GM19099 (cell line): ENCODE data around the gene IMMP2L.

ENCODE experiments used
- POLR2A ChIP-seq: IDR thresholded peaks from 3 replicates; pipeline ENCODE4 v1.6.1; 2011; ENCODE audit warnings: low read depth; ENCODE audit not compliant: insufficient read length; ENCODE audit errors: extremely low read depth

IMMP2L gene

DNA sequence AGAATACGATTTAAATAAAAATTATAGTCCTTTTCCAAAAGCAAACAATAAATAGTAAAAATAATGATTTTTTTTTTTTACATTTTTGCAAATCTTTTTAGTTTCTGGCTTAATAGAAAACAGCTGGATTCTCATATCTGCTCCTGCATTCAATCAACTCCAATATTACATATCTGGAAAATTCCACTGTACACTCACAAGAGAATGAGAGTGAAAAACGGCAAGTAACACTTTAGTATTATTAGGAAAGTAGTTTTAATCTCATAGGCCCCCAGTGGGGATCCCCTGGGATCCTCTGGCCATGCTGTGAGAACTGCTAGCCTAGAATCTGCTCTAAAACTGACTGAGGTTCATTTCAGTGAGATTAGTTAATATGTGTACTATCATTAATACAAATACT is 599.9 kb downstream of the IMMP2L start:
- TF ChIP-seq POLR2A: no peak

DNA sequence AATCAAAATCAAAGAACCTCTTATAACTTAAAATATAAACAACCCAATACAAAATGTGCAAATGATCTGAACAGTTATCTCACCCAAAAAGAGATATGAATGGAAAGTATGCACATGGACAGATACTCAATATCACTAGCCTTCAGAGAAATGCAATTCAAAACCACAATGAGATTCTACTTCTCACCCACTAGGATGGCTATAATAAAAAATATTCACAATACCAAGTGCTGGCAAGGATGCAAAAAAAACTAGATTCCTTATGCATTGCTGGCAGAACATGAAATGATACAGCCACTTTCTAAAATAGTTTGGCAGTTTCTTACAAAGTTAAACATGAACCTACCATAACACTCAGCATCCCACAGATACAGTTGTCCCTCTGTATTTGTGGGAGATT is 601.5 kb downstream of the IMMP2L start:
- TF ChIP-seq POLR2A: no peak

GRCh38 chr7:110948280-110948679 is 614.0 kb downstream of the IMMP2L start:
- no peak for TF ChIP-seq POLR2A

DNA sequence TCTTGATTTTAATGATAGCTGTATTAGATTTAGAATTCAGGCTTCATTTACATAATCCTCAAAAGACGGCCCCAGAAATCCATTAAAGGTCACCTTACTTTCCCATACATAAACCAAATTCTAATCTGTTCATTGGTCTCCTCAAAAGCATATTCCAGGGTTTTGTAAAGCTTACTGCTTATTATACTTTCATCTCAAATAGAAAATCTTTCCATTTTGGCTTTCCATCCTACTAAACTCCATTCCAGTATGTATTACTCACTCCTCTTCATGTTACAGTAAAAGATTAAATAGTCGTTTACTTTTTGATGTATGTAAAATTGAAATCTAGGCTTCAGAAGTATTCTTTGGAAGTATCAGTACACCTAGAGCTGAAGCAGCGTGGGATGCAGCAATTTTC is 614.9 kb downstream of the IMMP2L start:
- TF ChIP-seq POLR2A: no peak

DNA sequence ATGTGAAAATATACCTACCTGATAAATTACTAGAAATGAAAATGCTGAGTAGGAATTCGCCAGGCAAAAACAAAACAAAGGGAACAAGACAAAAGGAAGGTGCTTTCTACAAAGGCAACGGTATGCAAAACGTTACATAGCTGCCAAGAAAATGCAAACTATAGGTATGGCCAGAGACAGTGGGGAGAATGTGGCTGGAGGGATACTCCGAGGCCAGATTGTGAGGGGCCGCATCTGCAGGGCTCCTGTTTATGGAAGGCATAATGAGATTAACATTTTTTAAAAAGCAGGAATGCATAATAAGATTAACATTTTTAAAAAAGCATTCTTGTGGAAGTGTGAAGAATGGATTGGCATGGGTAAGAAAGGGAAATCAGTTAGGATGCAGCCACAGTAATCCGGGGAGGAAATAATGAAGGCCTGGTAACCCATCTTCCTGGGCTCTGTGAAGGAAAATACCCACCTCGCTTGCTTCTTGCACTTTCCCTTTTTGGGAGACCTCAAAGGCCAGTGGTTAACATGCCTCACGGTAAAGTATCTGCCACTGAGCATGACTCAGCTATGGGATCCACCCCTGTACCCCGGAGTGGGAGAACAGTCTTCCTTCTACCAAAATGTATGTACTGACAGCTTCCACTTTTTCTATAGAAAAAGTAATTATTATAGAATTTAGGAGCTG is 617.2 kb downstream of the IMMP2L start:
- TF ChIP-seq POLR2A: no peak

GRCh38 chr7:110944448-110944847 is 617.8 kb downstream of the IMMP2L start:
- no peak for TF ChIP-seq POLR2A

DNA sequence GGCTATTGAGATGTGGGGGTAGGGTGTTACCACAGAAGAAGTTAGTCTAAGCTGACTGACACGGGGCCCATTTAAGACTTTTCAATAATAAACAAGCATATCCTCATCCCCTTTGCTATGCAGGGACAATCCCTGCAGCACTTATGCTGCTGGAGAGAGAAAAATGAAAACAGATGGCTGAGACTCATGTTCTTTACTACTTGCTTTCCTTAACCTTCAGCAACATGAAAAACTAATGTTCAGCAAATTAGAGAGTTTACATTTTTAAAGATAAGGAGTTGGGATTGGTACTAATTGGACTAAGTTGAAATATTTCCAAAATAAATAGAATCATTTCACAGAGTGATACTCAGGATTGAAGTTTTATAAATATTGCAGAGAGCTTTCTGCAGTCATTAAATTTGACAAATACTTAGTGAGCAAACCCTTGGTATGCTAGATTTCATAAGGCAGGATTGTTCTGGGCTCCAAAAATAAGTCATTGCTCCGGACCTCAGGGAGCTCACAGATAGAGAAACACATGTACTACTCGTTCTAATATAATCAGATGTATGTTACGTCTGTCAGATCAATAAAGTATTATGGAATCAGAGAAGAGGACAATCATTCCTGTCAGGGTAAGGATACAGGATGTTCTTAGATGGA is 618.5 kb downstream of the IMMP2L start:
- no peak for TF ChIP-seq POLR2A

DNA sequence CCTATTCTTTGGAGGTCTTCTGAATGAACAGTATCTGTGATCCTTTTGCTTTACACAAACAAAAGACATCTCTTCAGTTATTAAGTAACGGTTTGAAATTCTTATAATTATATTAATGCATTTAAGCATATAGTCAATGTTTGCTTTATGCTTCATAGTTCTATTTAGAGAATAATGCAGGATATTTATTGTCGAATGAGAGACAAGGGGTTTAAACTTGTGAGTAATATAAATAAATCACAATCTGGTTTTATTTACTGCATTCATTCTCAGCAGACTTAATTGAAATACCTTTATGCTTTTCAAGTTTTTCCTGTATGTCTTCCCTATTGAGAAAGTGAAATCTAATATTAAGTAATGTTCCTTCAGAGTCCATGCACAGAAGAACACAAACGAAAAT is 620.9 kb downstream of the IMMP2L start:
- no peak for TF ChIP-seq POLR2A

GRCh38 chr7:110940756-110941155 is 621.5 kb downstream of the IMMP2L start:
- no peak for TF ChIP-seq POLR2A

DNA sequence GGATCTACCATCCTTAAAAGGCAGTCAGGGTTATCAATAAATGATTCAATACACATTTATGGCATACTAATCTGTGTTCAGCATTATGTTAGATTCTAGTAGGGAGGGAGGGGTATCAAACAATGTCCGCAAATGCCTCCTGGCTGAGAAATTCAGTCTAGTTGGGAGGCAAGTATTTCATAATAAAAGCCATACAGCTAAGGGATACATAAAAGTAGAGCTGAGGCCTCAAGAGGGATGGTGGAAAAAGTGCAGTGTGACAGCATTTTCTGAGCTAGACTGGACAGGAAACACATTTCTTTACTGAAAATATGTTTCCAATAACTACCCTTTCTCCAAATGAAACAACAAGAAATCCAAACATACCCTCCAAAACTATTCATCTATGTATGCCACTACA is 624.1 kb downstream of the IMMP2L start:
- TF ChIP-seq POLR2A: no peak

- no peak for TF ChIP-seq POLR2A
Measured at GRCh38 chr7:110929480-110930249, 632.6 kb downstream of the IMMP2L start.

DNA sequence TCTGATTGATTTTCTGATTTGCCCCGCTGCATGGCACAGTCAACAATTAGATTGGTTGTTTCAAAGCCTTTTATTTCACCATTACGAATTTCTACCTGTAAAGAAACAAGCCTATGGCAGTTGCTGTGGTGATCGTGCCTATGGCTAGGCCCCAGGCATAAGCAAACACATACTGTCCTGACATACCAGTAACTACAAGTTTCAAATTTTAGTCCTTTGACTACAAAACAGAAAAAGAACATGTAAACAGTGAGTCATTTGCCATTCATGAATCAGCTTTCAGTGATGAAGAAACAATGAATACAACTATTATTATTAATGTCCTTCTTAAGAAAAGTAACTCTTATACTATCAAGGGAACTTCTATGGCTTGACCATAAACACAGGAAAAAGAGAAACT is 639.4 kb downstream of the IMMP2L start:
- TF ChIP-seq POLR2A: no peak

- no peak for TF ChIP-seq POLR2A
Measured at GRCh38 chr7:110921595-110922151, 640.6 kb downstream of the IMMP2L start.

- TF ChIP-seq POLR2A: no peak
Measured at GRCh38 chr7:110918949-110919548, 643.2 kb downstream of the IMMP2L start.

DNA sequence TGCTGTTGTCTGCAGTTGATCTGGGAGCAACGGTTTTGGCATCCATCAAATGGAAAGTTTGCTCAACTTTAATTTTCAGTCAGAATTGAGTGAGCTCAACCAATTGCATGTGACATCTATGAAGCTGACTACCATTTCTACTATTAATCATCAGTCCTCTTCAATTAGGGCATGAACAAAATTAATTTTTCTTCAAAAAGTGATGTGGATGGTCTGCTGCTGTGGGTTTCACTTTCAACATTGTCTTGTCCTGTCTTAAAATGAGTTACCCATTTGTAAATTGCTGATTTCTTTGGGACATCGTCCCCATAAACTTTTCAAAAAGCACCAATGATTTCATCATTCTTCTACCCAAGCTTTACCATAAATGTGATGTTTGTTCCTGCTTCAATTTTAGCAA is 648.0 kb downstream of the IMMP2L start:
- no peak for TF ChIP-seq POLR2A
